GM19035 (cell line): Measurements from ENCODE around the gene RCN2.
"Not testable (repeated sequence)": the region's sequence is repeated elsewhere in the genome, so short reads cannot be mapped to it uniquely, and the experiment has no call there.

Source experiments
- ATAC-seq: cut with Tn5 transposase; IDR thresholded peaks from one replicate; pipeline ENCODE4 v1.9.1; 2021; ENCODE audit not compliant: unreplicated experiment

RCN2 gene, protein sequence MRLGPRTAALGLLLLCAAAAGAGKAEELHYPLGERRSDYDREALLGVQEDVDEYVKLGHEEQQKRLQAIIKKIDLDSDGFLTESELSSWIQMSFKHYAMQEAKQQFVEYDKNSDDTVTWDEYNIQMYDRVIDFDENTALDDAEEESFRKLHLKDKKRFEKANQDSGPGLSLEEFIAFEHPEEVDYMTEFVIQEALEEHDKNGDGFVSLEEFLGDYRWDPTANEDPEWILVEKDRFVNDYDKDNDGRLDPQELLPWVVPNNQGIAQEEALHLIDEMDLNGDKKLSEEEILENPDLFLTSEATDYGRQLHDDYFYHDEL

DNA sequence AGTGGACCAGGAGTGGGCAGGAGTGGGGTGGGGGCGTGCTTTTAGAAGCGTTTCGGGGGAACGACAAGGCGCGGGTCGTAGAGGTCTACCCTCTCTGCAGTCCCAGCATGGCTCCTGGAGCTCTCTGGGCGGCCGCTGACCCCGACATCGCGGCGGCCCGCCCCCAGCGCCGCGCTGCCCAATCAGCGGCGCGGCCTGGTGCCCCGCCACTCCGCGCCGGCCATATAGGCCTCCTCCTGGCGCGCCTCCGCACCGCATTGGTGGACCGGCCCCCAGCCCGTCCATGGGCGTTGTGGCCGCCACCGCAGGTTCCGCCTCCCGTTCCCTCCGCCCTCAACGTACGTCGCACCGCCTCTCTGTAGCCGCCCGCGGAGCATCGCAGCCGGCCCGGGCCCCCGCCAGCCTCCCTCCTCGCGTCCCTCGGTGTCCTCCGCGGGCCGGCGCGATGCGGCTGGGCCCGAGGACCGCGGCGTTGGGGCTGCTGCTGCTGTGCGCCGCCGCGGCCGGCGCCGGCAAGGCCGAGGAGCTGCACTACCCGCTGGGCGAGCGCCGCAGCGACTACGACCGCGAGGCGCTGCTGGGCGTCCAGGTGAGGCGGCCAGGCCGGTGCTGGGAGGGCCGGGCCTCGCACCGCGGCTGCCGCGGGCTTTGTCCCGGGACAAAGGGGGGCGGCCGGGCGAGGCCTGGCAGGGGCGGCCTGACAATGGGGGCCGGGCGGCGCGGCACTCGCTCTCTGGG is at the start of gene RCN2:
RCN2 (plus strand) TSS at position 353 of the 738 bp plus-strand sequence; CDS start at position 446, 93 bp downstream.
- ATAC-seq = peak; percentile 96

DNA sequence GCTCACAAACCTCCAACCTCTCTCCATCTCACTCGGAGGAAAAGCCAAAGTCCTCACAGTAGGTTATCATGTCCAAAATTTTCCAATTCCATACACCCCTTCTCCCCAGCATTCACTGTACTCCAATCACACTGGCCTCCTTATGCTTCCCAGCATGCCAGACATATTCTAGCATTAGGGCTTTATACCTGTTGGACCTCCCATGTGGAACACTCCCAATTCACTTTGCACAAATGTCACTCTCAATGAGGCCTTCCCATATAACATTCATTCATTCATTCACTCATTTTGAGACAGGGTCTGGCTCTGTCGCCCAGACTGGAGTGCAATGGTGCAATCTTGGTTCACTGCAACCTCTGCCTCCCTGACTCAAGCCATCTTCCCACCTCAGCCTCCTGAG is 46.3 kb upstream of the RCN2 start:
- no peak for ATAC-seq

GRCh38 chr15:76887280-76888141 is 44.0 kb upstream of the RCN2 start:
- not testable (repeated sequence) for ATAC-seq

DNA sequence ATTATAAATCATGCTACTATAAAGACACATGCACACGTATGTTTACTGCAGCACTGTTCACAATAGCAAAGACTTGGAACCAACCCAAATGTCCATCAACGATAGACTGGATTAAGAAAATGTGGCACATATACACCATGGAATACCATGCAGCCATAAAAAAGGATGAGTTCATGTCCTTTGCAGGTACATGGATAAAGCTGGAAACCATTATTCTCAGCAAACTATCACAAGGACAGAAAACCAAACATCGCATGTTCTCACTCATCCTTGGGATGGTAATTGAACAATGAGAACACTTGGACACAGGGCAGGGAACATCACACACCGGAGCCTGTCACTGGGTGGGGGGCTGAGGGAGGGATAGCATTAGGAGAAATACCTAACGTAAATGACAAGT is 38.7 kb upstream of the RCN2 start:
- ATAC-seq = not testable (repeated sequence)

- no peak for ATAC-seq
Observed at GRCh38 chr15:76894174-76894573, 37.4 kb upstream of the RCN2 start.

DNA sequence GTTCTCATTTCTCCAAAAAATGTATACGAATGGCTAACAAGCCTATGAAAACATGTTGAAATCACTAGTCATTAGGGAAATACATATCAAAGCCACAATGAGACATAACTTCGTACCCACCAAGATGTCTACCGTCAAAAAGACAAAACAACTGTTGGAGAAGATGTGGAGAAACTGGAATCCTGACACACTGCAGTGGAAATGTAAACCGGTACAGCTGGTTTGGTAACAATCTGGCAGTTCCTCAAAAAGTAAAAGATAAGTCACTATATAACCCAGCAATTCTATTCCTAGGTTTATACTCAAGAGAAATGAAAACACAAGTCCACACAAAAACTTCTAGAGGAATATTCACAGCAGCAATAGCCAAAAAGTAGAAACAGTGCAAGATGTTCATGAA is 33.4 kb upstream of the RCN2 start:
- ATAC-seq = no peak

- not testable (repeated sequence) for ATAC-seq
Observed at GRCh38 chr15:76899176-76899930, 32.2 kb upstream of the RCN2 start.

DNA sequence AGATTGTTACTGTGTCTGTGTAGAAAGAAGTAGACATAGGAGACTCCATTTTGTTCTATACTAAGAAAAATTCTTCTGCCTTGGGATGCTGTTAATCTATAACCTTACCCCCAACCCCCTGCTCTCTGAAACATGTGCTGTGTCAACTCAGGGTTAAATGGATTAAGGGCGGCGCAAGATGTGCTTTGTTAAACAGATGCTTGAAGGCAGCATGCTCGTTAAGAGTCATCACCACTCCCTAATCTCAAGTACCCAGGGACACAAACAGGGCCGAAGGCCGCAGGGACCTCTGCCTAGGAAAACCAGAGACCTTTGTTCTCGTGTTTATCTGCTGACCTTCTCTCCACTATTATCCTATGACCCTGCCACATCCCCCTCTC is 31.6 kb upstream of the RCN2 start:
- not testable (repeated sequence) for ATAC-seq

DNA sequence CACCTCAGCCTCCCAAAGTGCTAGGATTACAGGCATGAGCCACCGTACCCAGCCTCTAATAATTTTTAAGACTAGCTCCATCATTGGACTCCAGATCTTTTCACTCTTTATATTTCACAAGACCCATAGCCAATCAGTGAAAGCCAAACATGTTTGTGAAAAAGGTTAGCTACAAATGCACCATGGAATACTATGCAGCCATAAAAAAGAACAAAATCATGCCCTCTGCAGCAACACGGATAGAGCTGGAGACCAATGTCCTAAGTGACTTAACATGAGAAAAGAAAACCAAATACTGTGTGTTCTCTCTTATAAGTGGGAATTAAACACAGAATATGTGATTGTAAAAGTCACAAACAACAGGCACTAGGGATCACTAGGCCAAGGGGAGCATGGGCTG is 29.6 kb upstream of the RCN2 start:
- ATAC-seq = no peak

DNA sequence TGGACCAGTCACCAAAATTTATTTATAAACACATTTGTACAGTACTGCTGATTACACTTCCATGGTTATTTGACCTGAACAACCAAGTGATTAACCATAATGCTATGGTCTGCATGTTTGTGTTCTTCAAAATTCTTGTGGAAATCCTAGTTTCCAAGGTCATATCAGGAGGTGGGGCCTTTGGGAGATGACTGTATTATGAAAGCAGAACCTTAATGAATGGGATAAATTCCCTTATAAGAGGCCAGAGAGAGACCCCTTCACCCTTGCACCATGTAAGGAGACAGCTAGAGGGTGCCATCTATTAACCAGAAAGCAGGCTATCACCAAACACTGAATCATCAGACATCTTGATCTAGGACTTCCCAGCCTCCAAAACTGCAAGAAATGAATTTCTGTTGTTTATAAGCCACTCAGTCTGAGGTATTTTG is 28.3 kb upstream of the RCN2 start:
- no peak for ATAC-seq

DNA sequence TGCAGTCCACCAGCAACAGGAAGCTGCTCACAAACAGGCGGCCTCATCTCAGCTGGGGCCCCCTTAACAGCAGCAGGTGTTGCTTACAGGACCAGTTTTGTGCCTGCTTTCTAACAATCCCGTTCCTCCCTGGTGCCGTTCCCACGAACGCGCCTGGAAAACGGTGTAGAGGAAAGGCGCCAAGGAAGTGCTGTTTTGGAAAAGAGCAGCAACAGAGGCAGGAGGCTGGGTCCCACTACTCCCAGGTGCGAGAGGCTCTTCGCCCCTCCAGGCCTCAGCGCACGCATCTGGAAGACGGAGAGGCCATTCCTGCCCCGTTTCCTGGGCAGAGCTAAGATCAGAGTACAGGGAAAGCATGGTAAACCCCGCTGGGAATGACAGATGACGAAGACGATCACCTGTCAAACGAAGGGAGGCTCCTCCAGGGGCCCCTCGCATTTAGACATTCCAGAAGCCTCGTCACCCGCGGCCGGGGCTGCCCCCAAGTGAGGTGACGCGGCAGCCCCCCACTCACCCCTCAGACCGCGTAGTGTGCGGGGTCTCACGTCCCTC is 27.0 kb upstream of the RCN2 start:
- peak; percentile 14 for ATAC-seq

DNA sequence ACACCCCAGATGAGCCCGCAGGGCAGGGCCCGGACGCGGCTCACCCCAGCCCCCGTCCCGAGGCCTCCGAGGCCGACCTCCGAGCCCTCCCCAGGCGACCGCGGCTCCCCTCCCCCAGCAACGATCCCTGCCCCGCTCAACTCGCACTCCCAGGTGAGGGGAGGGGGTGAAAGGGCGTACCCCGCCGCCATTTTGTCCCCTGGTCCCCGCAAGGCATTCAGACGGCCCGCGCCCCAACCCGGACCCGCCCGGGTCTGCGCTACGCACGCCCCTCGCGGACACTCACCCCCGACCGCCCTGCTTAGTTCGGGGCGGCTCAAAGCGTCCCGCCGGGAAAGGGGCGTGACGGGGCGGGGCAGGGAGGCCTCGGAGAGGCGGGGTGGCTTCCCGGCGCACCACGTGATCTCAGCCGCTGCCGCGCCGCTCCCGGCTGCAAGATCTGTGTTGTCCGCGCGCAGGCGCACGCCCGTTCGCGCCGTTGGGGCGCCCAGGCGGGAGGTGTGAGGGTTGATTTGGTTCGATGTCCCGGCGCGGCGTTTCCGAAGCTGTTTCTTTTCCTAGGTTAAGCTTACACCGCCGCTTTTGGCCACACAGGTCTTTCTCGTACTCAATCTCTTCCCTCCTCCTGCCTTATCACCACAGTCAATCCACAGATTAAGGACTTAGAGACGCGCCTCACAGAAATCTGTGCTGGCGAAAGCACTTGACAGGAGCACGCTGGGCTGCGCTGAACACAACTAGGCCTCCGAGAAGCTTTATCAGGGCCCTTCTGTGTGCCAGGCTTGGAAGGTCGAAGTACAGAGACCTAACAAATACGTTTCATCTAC is 26.3 kb upstream of the RCN2 start, which contains the start of gene SCAPER:
SCAPER (minus strand) TSS at position 328 of the 827 bp plus-strand sequence. CDS start 21,523 bp downstream, outside the sequence.
- peak; percentile 85 for ATAC-seq

DNA sequence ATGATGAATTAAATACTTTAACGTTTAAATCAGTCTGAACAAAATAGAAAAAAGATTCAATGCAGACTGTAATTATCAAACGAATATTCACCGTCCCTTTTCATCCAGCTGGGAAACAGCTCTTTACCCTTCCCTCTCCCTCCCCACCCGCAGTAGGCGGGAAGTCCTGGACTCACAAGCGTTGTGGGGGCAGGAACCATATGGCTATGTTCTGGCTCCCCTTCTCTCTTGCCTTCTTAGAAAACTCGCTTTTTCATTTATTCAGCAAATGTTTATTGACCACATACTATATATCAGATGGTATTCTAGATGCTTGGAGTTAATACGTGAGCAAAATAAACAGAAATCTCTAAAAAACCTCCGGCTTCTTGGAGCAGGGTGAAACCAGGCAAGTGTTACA is 25.7 kb upstream of the RCN2 start:
- no peak for ATAC-seq

- no peak for ATAC-seq
Observed at GRCh38 chr15:76912430-76912829, 19.1 kb upstream of the RCN2 start.

DNA sequence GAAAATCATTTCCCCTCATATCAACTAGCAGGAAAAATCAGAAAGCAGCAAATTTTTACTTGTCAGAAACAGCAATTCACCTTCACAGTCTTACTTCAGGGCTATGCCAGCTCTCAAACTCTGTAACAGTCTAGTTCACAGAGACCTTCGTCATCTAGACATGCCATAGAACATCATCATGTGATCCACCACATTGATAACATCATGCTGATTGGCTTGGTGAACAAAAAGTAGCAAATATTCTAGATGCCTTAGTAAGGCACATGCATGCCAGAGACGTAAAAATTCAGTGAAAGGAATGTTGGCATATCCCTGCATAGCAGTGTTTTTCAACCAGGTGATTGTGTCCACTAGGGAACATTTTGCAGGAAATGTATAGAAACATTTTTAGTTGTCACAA is 17.8 kb upstream of the RCN2 start:
- ATAC-seq = no peak

- ATAC-seq = no peak
Observed at GRCh38 chr15:76916369-76916768, 15.2 kb upstream of the RCN2 start.

GRCh38 chr15:76928201-76928600 is 3.3 kb upstream of the RCN2 start:
- ATAC-seq = no peak

DNA sequence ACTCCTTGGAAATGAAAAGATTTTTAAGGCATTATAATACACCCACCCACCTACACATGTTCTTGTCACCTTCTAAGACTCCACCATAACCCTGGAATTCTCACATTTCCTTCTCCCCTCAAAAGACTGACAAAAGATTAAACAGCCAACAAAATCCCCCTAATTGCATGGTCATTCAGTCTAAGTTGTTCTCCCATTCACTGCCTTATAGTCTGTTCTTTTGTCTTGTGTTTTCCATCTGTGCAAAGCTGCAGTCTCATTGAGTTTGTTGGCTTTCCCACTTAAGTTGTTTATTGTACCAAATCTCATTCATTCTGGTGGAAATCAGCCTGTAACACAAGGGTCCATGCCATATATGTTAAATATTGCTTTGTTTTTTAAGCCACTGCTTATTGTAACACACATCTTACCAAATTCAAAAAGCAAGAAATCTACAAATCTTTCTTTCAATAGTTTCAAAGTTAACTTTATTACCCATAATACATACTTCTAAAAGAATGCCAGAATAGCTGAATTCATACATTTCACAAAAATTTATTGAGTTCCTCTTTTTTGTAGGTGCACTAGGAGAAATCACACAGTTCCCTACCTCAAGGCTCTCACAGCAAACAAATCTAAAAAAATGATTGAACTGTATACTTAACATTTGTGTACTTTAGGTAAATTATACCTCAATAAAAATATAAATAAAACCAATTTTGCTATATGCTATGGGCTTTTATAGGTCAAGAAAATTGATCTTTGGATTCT is 2.4 kb upstream of the RCN2 start:
- no peak for ATAC-seq
